Activated T-helper 17 cell treated with anti-CD3 and anti-CD28 coated beads, Interleukin-2, amount 50 U/mL, for 72 hours (primary cell): ENCODE results near the gene EPB41L4B. TPM values are rescaled to one million over a fixed set of nuclear protein-coding genes. Genes with fewer than 3 reads are reported as not detected.
"Not testable (repeated sequence)": the region's sequence is repeated elsewhere in the genome, so short reads cannot be mapped to it uniquely, and the experiment has no call there.

Experiments used
- ATAC-seq: fragments of 150-1000 bp; cut with Tn5 transposase; replicated peaks from 2 replicates; pipeline ENCODE4 v1.10.0; 2021; ENCODE audit warnings: mild to moderate bottlenecking, moderate library complexity
- H3K27ac Mint-ChIP-seq: one replicate; pipeline ENCODE4 v1.8.0; 2022; ENCODE audit warnings: mixed read lengths
- H3K27me3 Mint-ChIP-seq: one replicate; pipeline ENCODE4 v1.8.0; 2022; ENCODE audit warnings: mixed read lengths
- H3K36me3 Mint-ChIP-seq: one replicate; pipeline ENCODE4 v1.8.0; 2022; ENCODE audit warnings: low read depth, mild to moderate bottlenecking, mixed read lengths
- H3K4me1 Mint-ChIP-seq: one replicate; pipeline ENCODE4 v1.8.0; 2022; ENCODE audit warnings: mixed read lengths
- H3K4me3 Mint-ChIP-seq: one replicate; pipeline ENCODE4 v1.8.0; 2022; ENCODE audit warnings: mild to moderate bottlenecking, mixed read lengths
- H3K9me3 Mint-ChIP-seq: one replicate; pipeline ENCODE4 v1.8.0; 2022; ENCODE audit warnings: mixed read lengths
- total RNA-seq, 2 donors: library from RNA; stranded (reverse); gene quantifications; one replicate each; pipeline ENCODE4 v1.2.3, GENCODE V29; 2022

The EPB41L4B gene
- total RNA-seq, 2 donors from 2014 or later, result 0.06 to 0.77 TPM

DNA sequence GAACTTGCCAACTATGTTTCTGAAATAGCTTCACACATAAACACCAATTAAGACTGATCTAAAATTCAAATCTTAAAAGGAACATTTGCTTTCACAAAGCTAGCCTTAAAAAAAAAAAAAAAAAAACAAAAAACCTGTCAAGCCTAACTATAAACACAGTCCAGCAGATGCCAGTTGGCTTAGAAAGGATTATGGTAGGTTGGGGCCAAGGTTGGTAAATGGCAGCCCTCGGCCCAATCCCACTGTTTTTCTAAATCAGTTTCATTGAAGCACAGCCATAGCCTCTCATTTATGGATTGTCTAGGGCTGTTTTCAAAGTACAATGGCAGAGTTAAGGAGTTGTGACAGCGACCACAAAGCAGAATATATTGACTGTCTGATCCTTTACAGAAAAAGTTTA, 78.1 kb downstream of the EPB41L4B start:
- H3K27me3 Mint-ChIP-seq, result peaks cover 32% of the 10 kb centered on the region
- H3K4me3 Mint-ChIP-seq, result no peak overlapping the region
- H3K9me3 Mint-ChIP-seq, result no peaks in the 10 kb centered on the region
- H3K27ac Mint-ChIP-seq, result no peak overlapping the region
- no peaks in the 10 kb centered on the region for H3K36me3 Mint-ChIP-seq
- H3K4me1 Mint-ChIP-seq, result no peaks in the 10 kb centered on the region
- no peak for ATAC-seq

GRCh38 chr9:109242014-109242413, 78.8 kb downstream of the EPB41L4B start:
- ATAC-seq, result no peak
- H3K4me3 Mint-ChIP-seq, result no peak overlapping the region

DNA sequence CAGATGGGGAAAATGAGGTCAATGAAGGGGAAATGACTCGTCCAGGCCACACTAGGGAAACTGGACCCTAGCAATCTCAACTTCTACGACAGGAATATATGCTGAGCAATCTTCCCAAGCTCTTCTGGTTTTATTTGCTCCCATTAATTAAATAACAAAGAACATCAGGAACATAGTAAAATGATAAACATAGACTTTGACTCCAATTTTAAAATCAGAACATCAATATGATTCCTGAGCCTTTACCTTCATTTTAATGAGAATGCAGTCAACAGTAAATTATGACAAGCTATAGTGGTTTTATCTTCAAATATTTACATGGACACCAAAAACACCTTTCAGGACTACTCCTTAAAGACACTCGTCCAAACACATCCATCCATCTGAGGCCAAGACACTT, 79.7 kb downstream of the EPB41L4B start:
- no peaks in the 10 kb centered on the region for H3K9me3 Mint-ChIP-seq
- H3K4me1 Mint-ChIP-seq, result no peaks in the 10 kb centered on the region
- H3K27me3 Mint-ChIP-seq, result peaks cover 43% of the 10 kb centered on the region
- H3K27ac Mint-ChIP-seq, result no peak overlapping the region
- no peaks in the 10 kb centered on the region for H3K36me3 Mint-ChIP-seq
- H3K4me3 Mint-ChIP-seq, result no peak overlapping the region
- no peak for ATAC-seq

More at GRCh38 chr9:109242014-109242413, 78.8 kb downstream of the EPB41L4B start:
- Mint-ChIP-seq H3K4me1 (no peaks in the 10 kb centered on the region), H3K27me3 (peaks cover 40% of the 10 kb centered on the region), H3K36me3 (no peaks in the 10 kb centered on the region), H3K27ac (no peak overlapping the region), H3K9me3 (no peaks in the 10 kb centered on the region)

DNA sequence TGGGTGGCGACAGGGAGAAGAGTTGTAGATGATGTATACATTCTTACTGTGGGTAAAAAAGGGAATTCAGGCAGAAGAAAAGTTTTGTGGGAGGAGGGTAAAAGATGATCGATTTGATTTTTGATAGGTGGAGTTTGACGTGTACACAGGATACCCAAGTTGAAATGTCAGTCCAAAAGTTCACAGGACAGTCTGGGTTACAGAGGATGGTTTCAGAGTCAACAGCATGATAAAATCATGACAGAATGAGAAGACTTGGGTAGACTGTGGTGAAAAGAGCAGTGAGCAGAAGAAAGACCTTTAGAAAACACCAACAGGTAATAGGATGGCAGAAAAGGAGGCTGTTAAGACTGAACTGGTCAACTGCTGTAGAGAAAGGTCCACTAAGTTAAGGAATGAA, 81.6 kb downstream of the EPB41L4B start:
- no peaks in the 10 kb centered on the region for H3K4me1 Mint-ChIP-seq

DNA sequence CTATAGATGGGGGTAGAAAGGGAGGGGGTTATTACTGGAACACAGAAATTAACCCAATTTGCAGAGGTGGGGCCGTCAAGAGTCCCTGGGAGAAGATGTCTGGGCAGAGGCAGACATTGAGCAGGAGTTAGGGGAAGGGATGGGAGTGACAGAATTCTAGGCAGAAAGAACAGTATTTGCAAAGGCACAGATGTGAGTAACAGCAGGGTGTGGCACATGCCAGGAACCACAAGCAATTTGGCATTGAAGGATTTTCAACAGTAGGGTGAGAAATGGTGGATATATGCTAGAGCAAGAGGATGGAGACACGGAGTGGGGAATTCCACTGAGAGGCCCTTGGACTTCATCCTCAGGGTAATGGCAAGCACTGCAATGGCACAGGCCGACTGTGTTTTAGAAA, 82.2 kb downstream of the EPB41L4B start:
- H3K9me3 Mint-ChIP-seq, result no peaks in the 10 kb centered on the region
- H3K27ac Mint-ChIP-seq, result no peak overlapping the region
- ATAC-seq, result no peak
- H3K36me3 Mint-ChIP-seq, result no peaks in the 10 kb centered on the region
- no peak overlapping the region for H3K4me3 Mint-ChIP-seq
- H3K27me3 Mint-ChIP-seq, result peaks cover 39% of the 10 kb centered on the region
- H3K4me1 Mint-ChIP-seq, result no peaks in the 10 kb centered on the region

More for the DNA sequence above, 81.6 kb downstream of the EPB41L4B start:
- ATAC-seq, result no peak
- Mint-ChIP-seq H3K27ac (no peak overlapping the region), H3K27me3 (peaks cover 38% of the 10 kb centered on the region), H3K9me3 (no peaks in the 10 kb centered on the region), H3K4me3 (no peak overlapping the region), H3K36me3 (no peaks in the 10 kb centered on the region)

GRCh38 chr9:109238125-109238524, 82.7 kb downstream of the EPB41L4B start:
- Mint-ChIP-seq H3K36me3 (no peaks in the 10 kb centered on the region), H3K4me1 (no peaks in the 10 kb centered on the region), H3K9me3 (no peaks in the 10 kb centered on the region), H3K4me3 (no peak overlapping the region), H3K27me3 (peaks cover 39% of the 10 kb centered on the region), H3K27ac (no peak overlapping the region)
- no peak for ATAC-seq

- Mint-ChIP-seq H3K4me3 (no peak overlapping the region), H3K27me3 (peaks cover 40% of the 10 kb centered on the region)
Observed at GRCh38 chr9:109232449-109233237, 88.2 kb downstream of the EPB41L4B start.

GRCh38 chr9:109231593-109231992, 89.3 kb downstream of the EPB41L4B start:
- no peaks in the 10 kb centered on the region for H3K4me1 Mint-ChIP-seq
- H3K27me3 Mint-ChIP-seq, result peaks cover 29% of the 10 kb centered on the region
- no peak for ATAC-seq
- no peaks in the 10 kb centered on the region for H3K9me3 Mint-ChIP-seq
- H3K27ac Mint-ChIP-seq, result no peak overlapping the region
- no peaks in the 10 kb centered on the region for H3K36me3 Mint-ChIP-seq
- no peak overlapping the region for H3K4me3 Mint-ChIP-seq

More at GRCh38 chr9:109232449-109233237, 88.2 kb downstream of the EPB41L4B start:
- Mint-ChIP-seq H3K36me3 (no peaks in the 10 kb centered on the region), H3K9me3 (no peaks in the 10 kb centered on the region), H3K27ac (no peak overlapping the region), H3K4me1 (no peaks in the 10 kb centered on the region)
- ATAC-seq, result no peak

GRCh38 chr9:109230277-109230676, 90.6 kb downstream of the EPB41L4B start:
- H3K27ac Mint-ChIP-seq, result no peak overlapping the region
- H3K4me3 Mint-ChIP-seq, result no peak overlapping the region
- H3K4me1 Mint-ChIP-seq, result no peaks in the 10 kb centered on the region
- H3K27me3 Mint-ChIP-seq, result peaks cover 29% of the 10 kb centered on the region
- ATAC-seq, result no peak
- no peaks in the 10 kb centered on the region for H3K9me3 Mint-ChIP-seq
- H3K36me3 Mint-ChIP-seq, result no peaks in the 10 kb centered on the region

GRCh38 chr9:109229682-109230081, 91.2 kb downstream of the EPB41L4B start:
- Mint-ChIP-seq H3K4me1 (no peaks in the 10 kb centered on the region), H3K27me3 (peaks cover 30% of the 10 kb centered on the region), H3K36me3 (no peaks in the 10 kb centered on the region), H3K27ac (no peak overlapping the region), H3K4me3 (no peak overlapping the region), H3K9me3 (no peaks in the 10 kb centered on the region)
- no peak for ATAC-seq

DNA sequence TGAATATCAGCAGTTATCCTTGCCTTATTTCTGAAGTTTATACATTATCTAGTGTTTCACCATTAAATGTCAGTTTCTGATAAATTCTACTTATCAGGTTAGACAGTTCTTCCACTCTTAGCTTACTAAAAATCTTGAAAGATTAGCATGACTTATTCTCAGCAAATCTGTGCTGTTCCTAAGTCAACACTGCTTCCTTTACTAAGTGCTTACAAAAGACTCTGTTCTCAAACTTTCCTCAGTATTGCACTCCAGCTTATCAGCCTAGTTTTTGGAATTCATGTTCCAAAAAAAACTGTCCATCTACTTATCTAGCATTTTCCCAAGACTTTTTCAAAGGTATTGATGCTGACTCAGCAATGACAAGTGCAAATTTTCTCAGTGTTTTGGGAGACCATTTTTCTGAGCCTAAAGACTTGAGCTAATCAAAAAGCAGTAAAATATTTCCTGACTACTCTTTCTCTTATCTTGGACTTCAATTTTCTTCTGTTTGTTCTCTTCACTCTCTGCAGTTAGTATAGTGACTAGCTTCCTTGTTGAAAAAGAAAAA, 92.7 kb downstream of the EPB41L4B start:
- no peak for ATAC-seq
- H3K4me1 Mint-ChIP-seq, result no peaks in the 10 kb centered on the region
- H3K27ac Mint-ChIP-seq, result no peak overlapping the region
- no peaks in the 10 kb centered on the region for H3K9me3 Mint-ChIP-seq
- no peaks in the 10 kb centered on the region for H3K36me3 Mint-ChIP-seq
- peaks cover 23% of the 10 kb centered on the region for H3K27me3 Mint-ChIP-seq
- no peak overlapping the region for H3K4me3 Mint-ChIP-seq

GRCh38 chr9:109225629-109226028, 95.2 kb downstream of the EPB41L4B start:
- Mint-ChIP-seq H3K27me3 (peaks cover 24% of the 10 kb centered on the region), H3K36me3 (no peaks in the 10 kb centered on the region), H3K4me1 (no peaks in the 10 kb centered on the region), H3K4me3 (no peak overlapping the region), H3K9me3 (no peaks in the 10 kb centered on the region), H3K27ac (no peak overlapping the region)
- ATAC-seq, result no peak

DNA sequence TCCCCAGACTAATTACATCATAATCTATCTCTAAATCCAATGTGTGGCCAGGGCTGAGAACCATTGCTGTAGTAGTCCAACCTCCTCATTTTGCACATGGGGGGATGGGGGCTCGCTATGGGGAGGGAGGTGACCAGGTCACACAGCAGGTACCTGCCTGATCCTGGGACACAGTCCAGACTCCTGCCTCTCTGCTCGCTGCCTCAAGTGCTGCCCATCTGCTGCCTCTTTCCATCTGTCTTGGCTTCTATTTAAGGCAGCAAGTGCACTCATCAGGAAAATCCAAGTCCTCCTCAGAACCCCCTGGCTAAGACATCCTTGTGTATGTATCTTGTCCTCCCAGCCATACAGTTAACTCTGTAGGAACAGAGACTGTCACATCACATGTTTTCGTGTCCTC, 96.1 kb downstream of the EPB41L4B start:
- H3K36me3 Mint-ChIP-seq, result no peaks in the 10 kb centered on the region
- peaks cover 32% of the 10 kb centered on the region for H3K27me3 Mint-ChIP-seq
- no peaks in the 10 kb centered on the region for H3K9me3 Mint-ChIP-seq

GRCh38 chr9:109218242-109218641, 102.6 kb downstream of the EPB41L4B start:
- not testable (repeated sequence) for ATAC-seq, H3K9me3 Mint-ChIP-seq, H3K4me1 Mint-ChIP-seq, H3K36me3 Mint-ChIP-seq, H3K27ac Mint-ChIP-seq, H3K4me3 Mint-ChIP-seq
- peaks cover 35% of the 10 kb centered on the region for H3K27me3 Mint-ChIP-seq

More for the DNA sequence above, 96.1 kb downstream of the EPB41L4B start:
- Mint-ChIP-seq H3K4me1 (no peaks in the 10 kb centered on the region), H3K27ac (no peak overlapping the region), H3K4me3 (no peak overlapping the region)
- no peak for ATAC-seq

GRCh38 chr9:109214414-109214813, 106.4 kb downstream of the EPB41L4B start:
- ATAC-seq, result no peak
- Mint-ChIP-seq H3K4me1 (no peaks in the 10 kb centered on the region), H3K9me3 (no peaks in the 10 kb centered on the region), H3K36me3 (no peaks in the 10 kb centered on the region), H3K27me3 (peaks cover 34% of the 10 kb centered on the region), H3K4me3 (no peak overlapping the region), H3K27ac (no peak overlapping the region)
